Calu3 (cell line): ENCODE measurements around the gene CCDC28B. TPM values are rescaled to one million over a fixed set of nuclear protein-coding genes. Genes with fewer than 3 reads are reported as not detected.

ENCODE experiments used
- BruUV-seq: library from RNA; stranded (reverse); fragments of 400-500 nt; replicated peaks from 2 replicates; lab custom pipeline; 2021; lab: Mats Ljungman, UMichigan
- CTCF ChIA-PET: fragments of 300-600 bp; sonication (Branson Sonifier 250); formaldehyde crosslinking; loops from one replicate; lab custom pipeline; 2022; ENCODE audit warnings: antibody characterized with exemption; lab: Charles Lee
- DNase-seq: peaks from one replicate; pipeline ENCODE4 v3.0.0; 2022
- H3K27ac Mint-ChIP-seq: one replicate; pipeline ENCODE4 v1.8.0; 2022; ENCODE audit warnings: mixed read lengths; ENCODE audit not compliant: unreplicated experiment
- H3K27me3 Mint-ChIP-seq: one replicate; pipeline ENCODE4 v1.8.0; 2022; ENCODE audit warnings: mixed read lengths; ENCODE audit not compliant: unreplicated experiment
- H3K36me3 Mint-ChIP-seq: one replicate; pipeline ENCODE4 v1.8.0; 2022; ENCODE audit warnings: mild to moderate bottlenecking, moderate library complexity, mixed read lengths; ENCODE audit not compliant: insufficient read depth, unreplicated experiment
- H3K4me1 Mint-ChIP-seq: one replicate; pipeline ENCODE4 v1.8.0; 2022; ENCODE audit warnings: mild to moderate bottlenecking, low read depth, mixed read lengths; ENCODE audit not compliant: unreplicated experiment
- H3K4me3 Mint-ChIP-seq: one replicate; pipeline ENCODE4 v1.8.0; 2022; ENCODE audit warnings: mild to moderate bottlenecking, low read depth, moderate library complexity, mixed read lengths; ENCODE audit not compliant: unreplicated experiment
- H3K9me3 Mint-ChIP-seq: one replicate; pipeline ENCODE4 v1.8.0; 2022; ENCODE audit warnings: low read depth, mixed read lengths; ENCODE audit not compliant: unreplicated experiment
- CTCF ChIP-seq: fragments of 200-600 bp; IDR thresholded peaks from one replicate; pipeline ENCODE4 v1.8.0; 2022; ENCODE audit warnings: antibody characterized with exemption; ENCODE audit not compliant: unreplicated experiment
- intact Hi-C: fragments of 100-400 bp; cut with micrococcal nuclease; formaldehyde crosslinking; loops from one replicate; pipeline ENCODE4 v1.10.0; 2022; ENCODE audit not compliant: unreplicated experiment
- total RNA-seq: library from RNA; stranded (reverse); gene quantifications from 2 replicates; pipeline ENCODE4 v1.2.3, GENCODE V29; 2022

CCDC28B gene
- total RNA-seq, 1 experiment from 2014 or later, result 8.2 TPM

- CTCF ChIA-PET, result interaction anchor here (1.0 kb wide), 2 partner anchors 92 to 98 kb away, joined by 3 to 4 read pairs; no protein-coding TSS in a partner anchor
- no peak for TF ChIP-seq CTCF
- H3K4me3 Mint-ChIP-seq, result no peak overlapping the region
- intact Hi-C loops, result no loop called here
- DNase-seq, result no peak
- H3K9me3 Mint-ChIP-seq, result no peaks in the 10 kb centered on the region
- H3K27ac Mint-ChIP-seq, result no peak overlapping the region
- H3K4me1 Mint-ChIP-seq, result peaks cover 24% of the 10 kb centered on the region
- H3K36me3 Mint-ChIP-seq, result peaks cover 77% of the 10 kb centered on the region
- no TSS peak for BruUV-seq
- H3K27me3 Mint-ChIP-seq, result no peaks in the 10 kb centered on the region
Observed at GRCh38 chr1:32224285-32224684, 23.9 kb downstream of the CCDC28B start.

- H3K4me3 Mint-ChIP-seq, result no peak overlapping the region
- no peak for TF ChIP-seq CTCF
- no peaks in the 10 kb centered on the region for H3K9me3 Mint-ChIP-seq
- H3K27ac Mint-ChIP-seq, result no peak overlapping the region
- H3K36me3 Mint-ChIP-seq, result peaks cover 64% of the 10 kb centered on the region
- CTCF ChIA-PET, result interaction anchor here (0.6 kb wide), 1 partner anchor 78 kb away, joined by 3 read pairs; no protein-coding TSS in a partner anchor
- no peaks in the 10 kb centered on the region for H3K27me3 Mint-ChIP-seq
- peaks cover 5% of the 10 kb centered on the region for H3K4me1 Mint-ChIP-seq
- no TSS peak for BruUV-seq
- DNase-seq, result no peak
- intact Hi-C loops, result no loop called here
Observed at GRCh38 chr1:32228771-32229170, 28.4 kb downstream of the CCDC28B start.

GRCh38 chr1:32231843-32232432 lies 31.5 kb downstream of the CCDC28B start:
- H3K9me3 Mint-ChIP-seq, result no peaks in the 10 kb centered on the region
- H3K27ac Mint-ChIP-seq, result peak overlapping the region; percentile 10
- no peak for DNase-seq
- BruUV-seq, result no TSS peak
- no peaks in the 10 kb centered on the region for H3K4me1 Mint-ChIP-seq
- CTCF ChIA-PET, result interaction anchor here (0.7 kb wide), 1 partner anchor 27 kb away, joined by 3 read pairs; the partner anchor contains the start of gene IQCC
- peaks cover 42% of the 10 kb centered on the region for H3K36me3 Mint-ChIP-seq
- no peak for TF ChIP-seq CTCF
- no peaks in the 10 kb centered on the region for H3K27me3 Mint-ChIP-seq
- no peak overlapping the region for H3K4me3 Mint-ChIP-seq
- intact Hi-C loops, result no loop called here

GRCh38 chr1:32232558-32233304 lies 32.3 kb downstream of the CCDC28B start:
- CTCF ChIA-PET, result no interaction called here
- no peak for TF ChIP-seq CTCF
- DNase-seq, result no peak
- Mint-ChIP-seq H3K9me3 (no peaks in the 10 kb centered on the region), H3K27me3 (no peaks in the 10 kb centered on the region), H3K4me1 (no peaks in the 10 kb centered on the region), H3K27ac (peak overlapping the region; percentile 10), H3K4me3 (no peak overlapping the region), H3K36me3 (peaks cover 35% of the 10 kb centered on the region)
- no TSS peak for BruUV-seq
- intact Hi-C loops, result no loop called here
